Stimulated activated CD8-positive, alpha-beta memory T cell treated with anti-CD3 and anti-CD28 coated beads, Interleukin-4, amount 100 ng/mL, for 24 hours (primary cell): ENCODE data around the gene COBL.
"Not testable (repeated sequence)": the region's sequence is repeated elsewhere in the genome, so short reads cannot be mapped to it uniquely, and the experiment has no call there.

Experiments
- DNase-seq: peaks from one replicate; pipeline ENCODE4 v3.0.0-alpha.2; 2020; ENCODE audit warnings: low read depth

The COBL gene

GRCh38 chr7:51233374-51233773, 83.2 kb downstream of the COBL start:
- no peak for DNase-seq

- DNase-seq, result no peak
These were observed 85.9 kb downstream of the COBL start for GRCh38 chr7:51230723-51231122.

GRCh38 chr7:51230324-51230625, 86.3 kb downstream of the COBL start:
- no peak for DNase-seq

- no peak for DNase-seq
These were observed 86.8 kb downstream of the COBL start for GRCh38 chr7:51229620-51230323.

GRCh38 chr7:51229106-51229537, 87.5 kb downstream of the COBL start:
- DNase-seq, result no peak

- DNase-seq, result no peak
These were observed 88.1 kb downstream of the COBL start for GRCh38 chr7:51228386-51228958.

- DNase-seq, result no peak
These were observed 88.7 kb downstream of the COBL start for GRCh38 chr7:51227861-51228260.

GRCh38 chr7:51226916-51227535, 89.6 kb downstream of the COBL start:
- DNase-seq, result no peak

- DNase-seq, result no peak
These were observed 90.4 kb downstream of the COBL start for GRCh38 chr7:51226063-51226755.

- no peak for DNase-seq
These were observed 91.6 kb downstream of the COBL start for GRCh38 chr7:51224811-51225595.

- no peak for DNase-seq
These were observed 93.1 kb downstream of the COBL start for GRCh38 chr7:51223505-51223904.

- DNase-seq, result no peak
These were observed 93.7 kb downstream of the COBL start for GRCh38 chr7:51222916-51223315.

GRCh38 chr7:51220226-51220625, 96.4 kb downstream of the COBL start:
- DNase-seq, result no peak

- DNase-seq, result no peak
These were observed 97.2 kb downstream of the COBL start for GRCh38 chr7:51219261-51219988.

GRCh38 chr7:51217804-51218203, 98.8 kb downstream of the COBL start:
- no peak for DNase-seq

GRCh38 chr7:51214098-51214497, 102.5 kb downstream of the COBL start:
- no peak for DNase-seq

- DNase-seq, result peak; percentile 0
These were observed 103.0 kb downstream of the COBL start for GRCh38 chr7:51213618-51214017.

GRCh38 chr7:51210766-51211165, 105.8 kb downstream of the COBL start:
- DNase-seq, result no peak

- no peak for DNase-seq
These were observed 107.2 kb downstream of the COBL start for GRCh38 chr7:51209426-51209825.

- not testable (repeated sequence) for DNase-seq
These were observed 108.5 kb downstream of the COBL start for GRCh38 chr7:51208125-51208524.

GRCh38 chr7:51198654-51199053, 118.0 kb downstream of the COBL start:
- no peak for DNase-seq

GRCh38 chr7:51190969-51191368, 125.6 kb downstream of the COBL start:
- DNase-seq, result no peak
